ENCODE data around the gene SMG9.

Gene SMG9

GRCh38 chr19:43754503-43755255 lies at the start of gene SMG9:
SMG9 (minus strand) TSS chr19:43754962; CDS start chr19:43750741, 4,221 bp downstream.
- ATAC-seq (replicated peaks; ENCODE audit: extremely low read depth, poor library complexity, severe bottlenecking) (peak; percentile 79), DNase-seq (ENCODE audit: low spot score in 2 of 2) (peak; percentile 97)
- peaks cover 29% of the 10 kb centered on the region for H3K36me3 Mint-ChIP-seq (ENCODE audit: insufficient read depth)
- peak within 1 kb of the TSS; percentile 99 for H3K27ac Mint-ChIP-seq (ENCODE audit: low read depth)
- H3K9me3 Mint-ChIP-seq, result no peaks in the 10 kb centered on the region
- H3K4me1 Mint-ChIP-seq, result peaks cover 52% of the 10 kb centered on the region
- no peaks in the 10 kb centered on the region for H3K27me3 Mint-ChIP-seq
- peak within 1 kb of the TSS; percentile 98 for H3K4me3 Mint-ChIP-seq

GRCh38 chr19:43804432-43804831 lies 49.7 kb upstream of the SMG9 start:
- H3K27me3 Mint-ChIP-seq, result peaks cover 28% of the 10 kb centered on the region
- peaks cover 1% of the 10 kb centered on the region for H3K36me3 Mint-ChIP-seq (ENCODE audit: insufficient read depth)
- H3K27ac Mint-ChIP-seq (ENCODE audit: low read depth), result no peak overlapping the region
- no peaks in the 10 kb centered on the region for H3K9me3 Mint-ChIP-seq
- DNase-seq (ENCODE audit: low spot score in 2 of 2) (no peak), ATAC-seq (replicated peaks; ENCODE audit: extremely low read depth, poor library complexity, severe bottlenecking) (no peak)
- no peak overlapping the region for H3K4me3 Mint-ChIP-seq
- peaks cover under 1% of the 10 kb centered on the region for H3K4me1 Mint-ChIP-seq

GRCh38 chr19:43802216-43802951 lies 47.6 kb upstream of the SMG9 start, which contains the start of gene LYPD5:
LYPD5 (minus strand) TSS chr19:43802447; CDS start chr19:43802380, 67 bp downstream.
- no peak within 1 kb of the TSS for H3K27ac Mint-ChIP-seq (ENCODE audit: low read depth)

GRCh38 chr19:43799502-43800142 lies 44.9 kb upstream of the SMG9 start:
- Mint-ChIP-seq H3K27me3 (peaks cover 10% of the 10 kb centered on the region), H3K36me3 (ENCODE audit: insufficient read depth) (peaks cover 3% of the 10 kb centered on the region), H3K4me1 (peaks cover 21% of the 10 kb centered on the region), H3K9me3 (no peaks in the 10 kb centered on the region), H3K27ac (ENCODE audit: low read depth) (peak overlapping the region; percentile 67), H3K4me3 (peak overlapping the region; percentile 77)
- DNase-seq (ENCODE audit: low spot score in 2 of 2) (no peak), ATAC-seq (replicated peaks; ENCODE audit: extremely low read depth, poor library complexity, severe bottlenecking) (no peak)

More at GRCh38 chr19:43802216-43802951, 47.6 kb upstream of the SMG9 start, which contains the start of gene LYPD5:
- DNase-seq (ENCODE audit: low spot score in 2 of 2), result no peak
- Mint-ChIP-seq H3K4me1 (peaks cover 16% of the 10 kb centered on the region), H3K36me3 (ENCODE audit: insufficient read depth) (peaks cover 3% of the 10 kb centered on the region), H3K27me3 (peaks cover 18% of the 10 kb centered on the region), H3K4me3 (no peak within 1 kb of the TSS), H3K9me3 (no peaks in the 10 kb centered on the region)
- no peak for ATAC-seq (replicated peaks; ENCODE audit: extremely low read depth, poor library complexity, severe bottlenecking)

- peaks cover 3% of the 10 kb centered on the region for H3K36me3 Mint-ChIP-seq (ENCODE audit: insufficient read depth)
- peak; percentile 80 for ATAC-seq (replicated peaks; ENCODE audit: extremely low read depth, poor library complexity, severe bottlenecking)
- peak overlapping the region; percentile 77 for H3K4me3 Mint-ChIP-seq
- no peaks in the 10 kb centered on the region for H3K9me3 Mint-ChIP-seq
- H3K27me3 Mint-ChIP-seq, result peaks cover 13% of the 10 kb centered on the region
- peak in 1 of 2 donors; percentile 28 for DNase-seq (ENCODE audit: low spot score in 2 of 2)
- peaks cover 21% of the 10 kb centered on the region for H3K4me1 Mint-ChIP-seq
- H3K27ac Mint-ChIP-seq (ENCODE audit: low read depth), result peak overlapping the region; percentile 67
Observed at GRCh38 chr19:43798546-43799409, 44.0 kb upstream of the SMG9 start.

- peaks cover 20% of the 10 kb centered on the region for H3K27me3 Mint-ChIP-seq
- DNase-seq (ENCODE audit: low spot score in 2 of 2) (no peak), ATAC-seq (replicated peaks; ENCODE audit: extremely low read depth, poor library complexity, severe bottlenecking) (no peak)
- no peaks in the 10 kb centered on the region for H3K9me3 Mint-ChIP-seq
- H3K27ac Mint-ChIP-seq (ENCODE audit: low read depth), result no peak overlapping the region
- peaks cover 3% of the 10 kb centered on the region for H3K36me3 Mint-ChIP-seq (ENCODE audit: insufficient read depth)
- peak overlapping the region; percentile 77 for H3K4me3 Mint-ChIP-seq
- peaks cover 21% of the 10 kb centered on the region for H3K4me1 Mint-ChIP-seq
Observed at GRCh38 chr19:43798026-43798545, 43.3 kb upstream of the SMG9 start.

- H3K9me3 Mint-ChIP-seq, result no peaks in the 10 kb centered on the region
- H3K27me3 Mint-ChIP-seq, result peaks cover 20% of the 10 kb centered on the region
- peak overlapping the region; percentile 72 for H3K4me3 Mint-ChIP-seq
- DNase-seq (ENCODE audit: low spot score in 2 of 2) (no peak), ATAC-seq (replicated peaks; ENCODE audit: extremely low read depth, poor library complexity, severe bottlenecking) (no peak)
- H3K36me3 Mint-ChIP-seq (ENCODE audit: insufficient read depth), result peaks cover 3% of the 10 kb centered on the region
- H3K27ac Mint-ChIP-seq (ENCODE audit: low read depth), result peak overlapping the region; percentile 18
- peaks cover 21% of the 10 kb centered on the region for H3K4me1 Mint-ChIP-seq
Observed at GRCh38 chr19:43797556-43797955, 42.8 kb upstream of the SMG9 start.

GRCh38 chr19:43797118-43797517 lies 42.4 kb upstream of the SMG9 start:
- peaks cover 20% of the 10 kb centered on the region for H3K27me3 Mint-ChIP-seq
- peak overlapping the region; percentile 72 for H3K4me3 Mint-ChIP-seq
- no peak for ATAC-seq (replicated peaks; ENCODE audit: extremely low read depth, poor library complexity, severe bottlenecking)
- H3K4me1 Mint-ChIP-seq, result peaks cover 21% of the 10 kb centered on the region
- peak overlapping the region; percentile 18 for H3K27ac Mint-ChIP-seq (ENCODE audit: low read depth)
- no peaks in the 10 kb centered on the region for H3K9me3 Mint-ChIP-seq
- DNase-seq (ENCODE audit: low spot score in 2 of 2), result no peak
- H3K36me3 Mint-ChIP-seq (ENCODE audit: insufficient read depth), result peaks cover 3% of the 10 kb centered on the region

- Mint-ChIP-seq H3K27ac (ENCODE audit: low read depth) (no peak overlapping the region), H3K4me3 (no peak overlapping the region), H3K9me3 (no peaks in the 10 kb centered on the region), H3K36me3 (ENCODE audit: insufficient read depth) (peaks cover 6% of the 10 kb centered on the region), H3K4me1 (no peaks in the 10 kb centered on the region), H3K27me3 (peaks cover 20% of the 10 kb centered on the region)
- ATAC-seq (replicated peaks; ENCODE audit: extremely low read depth, poor library complexity, severe bottlenecking) (no peak), DNase-seq (ENCODE audit: low spot score in 2 of 2) (no peak)
Observed at GRCh38 chr19:43790587-43790986, 35.8 kb upstream of the SMG9 start.

- DNase-seq (ENCODE audit: low spot score in 2 of 2) (no peak), ATAC-seq (replicated peaks; ENCODE audit: extremely low read depth, poor library complexity, severe bottlenecking) (no peak)
- Mint-ChIP-seq H3K9me3 (no peaks in the 10 kb centered on the region), H3K27me3 (peaks cover 21% of the 10 kb centered on the region), H3K36me3 (ENCODE audit: insufficient read depth) (peaks cover 6% of the 10 kb centered on the region), H3K4me1 (peaks cover 11% of the 10 kb centered on the region), H3K27ac (ENCODE audit: low read depth) (no peak overlapping the region), H3K4me3 (no peak overlapping the region)
Observed at GRCh38 chr19:43789029-43789428, 34.3 kb upstream of the SMG9 start.

GRCh38 chr19:43786665-43787064 lies 31.9 kb upstream of the SMG9 start:
- Mint-ChIP-seq H3K27me3 (peaks cover 21% of the 10 kb centered on the region), H3K9me3 (no peaks in the 10 kb centered on the region), H3K4me3 (no peak overlapping the region)

More at GRCh38 chr19:43786665-43787064, 31.9 kb upstream of the SMG9 start:
- DNase-seq (ENCODE audit: low spot score in 2 of 2), result no peak
- Mint-ChIP-seq H3K36me3 (ENCODE audit: insufficient read depth) (peaks cover 6% of the 10 kb centered on the region), H3K27ac (ENCODE audit: low read depth) (no peak overlapping the region), H3K4me1 (peaks cover 30% of the 10 kb centered on the region)
- no peak for ATAC-seq (replicated peaks; ENCODE audit: extremely low read depth, poor library complexity, severe bottlenecking)
